ELF-1 (cell line): ENCODE results near the gene MARCHF4.
"Not testable (repeated sequence)": the region's sequence is repeated elsewhere in the genome, so short reads cannot be mapped to it uniquely, and the experiment has no call there.

Experiments
- DNase-seq: peaks from one replicate; pipeline ENCODE4 v3.0.0-alpha.2; 2016; ENCODE audit warnings: low read depth, low spot score

Gene MARCHF4

DNA sequence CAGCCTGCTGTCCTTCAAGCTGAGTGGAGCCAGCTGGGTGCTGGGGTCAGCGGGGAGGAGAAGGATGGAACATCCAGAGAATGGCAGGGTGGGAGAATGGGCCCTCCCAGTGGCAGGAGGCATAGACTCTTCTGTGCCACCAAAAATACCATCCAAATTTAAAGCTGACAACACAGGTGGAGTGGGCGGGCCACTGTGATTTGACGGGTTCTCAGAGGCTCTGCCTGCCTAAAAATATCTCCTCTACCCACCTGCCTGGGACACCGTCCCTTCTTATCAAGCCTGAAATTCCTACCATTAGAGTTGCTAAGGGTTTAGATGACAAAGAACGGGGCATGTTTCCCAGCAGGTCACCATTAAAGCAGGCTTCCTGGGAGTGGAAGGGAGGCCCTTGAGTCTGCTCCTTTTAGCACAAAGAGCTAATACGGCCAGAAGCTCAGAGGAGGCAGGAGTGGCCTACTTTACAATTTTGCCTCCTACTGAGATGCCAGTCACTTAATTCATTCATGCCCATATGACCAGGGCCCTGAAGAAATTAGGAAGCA lies 19.8 kb upstream of the MARCHF4 start:
- DNase-seq = no peak

DNA sequence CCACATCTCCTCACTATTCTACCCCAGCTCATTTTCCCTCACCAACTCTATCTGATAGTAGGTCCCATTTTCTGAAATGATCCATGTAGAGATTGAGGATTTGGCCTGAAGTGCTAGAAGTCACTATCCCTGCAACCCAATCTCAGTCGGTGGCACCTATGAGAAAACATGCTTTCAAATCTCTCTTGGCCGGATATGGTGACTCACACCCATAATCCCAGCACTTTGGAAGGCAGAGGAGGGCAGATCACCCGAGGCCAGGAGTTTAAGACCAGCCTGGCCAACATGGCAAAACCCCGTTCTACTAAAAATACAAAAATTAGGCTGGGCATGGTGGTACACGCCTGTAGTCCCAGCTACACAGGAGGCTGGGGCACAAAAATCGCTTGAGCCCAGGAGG lies 19.1 kb upstream of the MARCHF4 start:
- DNase-seq = peak; percentile 11

DNA sequence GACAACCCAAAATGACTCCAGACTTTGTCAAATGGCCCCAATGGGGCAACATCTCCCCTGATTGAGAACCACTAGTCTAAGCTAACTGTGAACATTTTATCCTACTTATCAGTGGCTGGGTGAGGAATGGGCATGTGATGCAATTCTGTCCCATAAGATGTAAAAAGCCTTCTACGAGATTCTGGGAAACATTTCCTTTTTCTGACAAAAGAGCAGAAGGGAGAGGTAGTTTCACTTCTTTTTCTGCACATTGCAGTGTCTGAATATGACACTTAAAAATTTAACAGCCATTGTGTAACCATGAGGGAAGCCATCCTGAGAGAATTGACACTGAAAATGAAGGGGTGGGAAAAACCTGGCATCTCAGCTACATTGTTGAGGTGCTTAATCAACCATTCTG lies 17.3 kb upstream of the MARCHF4 start:
- DNase-seq = no peak

DNA sequence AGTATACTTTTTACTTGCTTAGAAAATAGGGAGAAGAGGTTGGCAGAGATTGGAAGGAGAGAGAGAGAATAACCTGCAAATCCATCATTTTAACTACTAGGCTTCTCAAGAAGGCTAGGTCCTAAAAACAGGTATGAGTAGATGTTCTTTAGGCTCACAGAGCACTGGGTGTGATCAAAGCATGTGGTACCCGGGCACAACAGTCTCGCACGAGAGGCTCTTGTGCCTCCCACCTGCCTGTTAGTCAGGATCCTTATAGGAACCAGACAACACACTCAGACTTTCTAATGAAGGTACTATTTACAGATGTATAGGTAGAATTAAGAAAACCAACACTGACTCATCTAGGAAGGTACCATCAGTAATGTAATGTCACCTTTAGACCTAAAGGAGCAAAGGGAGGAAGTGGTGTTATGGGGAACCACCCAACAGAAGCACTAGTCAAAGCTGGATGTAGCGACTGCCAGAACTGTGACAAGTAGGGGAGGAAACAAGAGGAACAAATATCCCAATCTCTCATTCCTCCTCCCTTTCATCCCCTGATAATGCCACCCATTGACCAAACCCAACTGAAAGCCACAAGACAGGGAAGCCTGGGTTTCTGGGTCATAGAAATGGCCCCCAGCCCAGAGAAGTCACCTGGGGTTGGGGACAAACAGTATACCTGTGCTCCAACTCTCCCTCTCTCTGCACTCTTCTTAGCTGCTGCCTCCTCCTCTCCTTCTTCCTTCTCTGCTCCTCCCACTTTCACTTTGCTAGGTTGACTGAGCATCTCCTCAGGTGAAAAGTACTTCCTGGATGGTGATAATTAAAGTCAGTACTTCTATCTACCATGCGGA lies 16.0 kb upstream of the MARCHF4 start:
- DNase-seq = no peak

DNA sequence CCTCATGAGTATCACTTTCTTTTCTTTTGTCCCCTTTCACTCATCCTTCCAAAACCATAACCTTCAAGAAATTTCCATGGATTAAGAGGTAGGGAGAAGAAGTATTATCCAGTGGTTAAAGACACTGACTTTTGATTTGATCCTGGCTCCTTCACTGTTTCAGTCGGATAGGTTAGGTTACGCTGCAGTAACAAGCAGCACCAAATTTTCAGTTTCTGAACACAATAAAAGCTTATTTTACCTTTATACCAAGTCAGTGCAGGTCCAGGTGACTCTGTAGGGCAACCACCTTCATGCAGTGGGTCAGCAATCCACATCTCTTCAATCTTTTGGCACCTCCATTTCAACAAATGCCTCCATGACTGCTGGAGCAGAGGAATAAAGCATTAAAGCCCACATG lies 15.0 kb upstream of the MARCHF4 start:
- DNase-seq = no peak

DNA sequence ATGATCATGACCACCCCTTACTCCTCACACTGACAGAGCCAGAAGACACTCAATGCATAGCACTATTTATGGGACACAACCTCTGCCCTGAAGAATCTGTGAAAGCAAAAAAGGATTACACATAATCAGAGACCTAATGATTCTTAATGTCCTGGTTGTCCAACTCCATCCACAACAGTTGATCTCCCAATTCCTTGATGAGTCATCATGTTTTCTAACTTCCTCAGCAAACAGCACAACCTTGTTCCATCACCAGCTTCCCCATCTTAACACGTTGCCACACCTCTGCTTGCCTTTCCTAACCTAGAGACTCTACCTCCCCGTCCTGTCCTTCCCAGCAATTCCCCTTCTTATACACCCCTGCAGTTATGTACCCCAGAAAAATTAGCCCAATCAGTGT lies 13.2 kb upstream of the MARCHF4 start:
- no peak for DNase-seq

DNA sequence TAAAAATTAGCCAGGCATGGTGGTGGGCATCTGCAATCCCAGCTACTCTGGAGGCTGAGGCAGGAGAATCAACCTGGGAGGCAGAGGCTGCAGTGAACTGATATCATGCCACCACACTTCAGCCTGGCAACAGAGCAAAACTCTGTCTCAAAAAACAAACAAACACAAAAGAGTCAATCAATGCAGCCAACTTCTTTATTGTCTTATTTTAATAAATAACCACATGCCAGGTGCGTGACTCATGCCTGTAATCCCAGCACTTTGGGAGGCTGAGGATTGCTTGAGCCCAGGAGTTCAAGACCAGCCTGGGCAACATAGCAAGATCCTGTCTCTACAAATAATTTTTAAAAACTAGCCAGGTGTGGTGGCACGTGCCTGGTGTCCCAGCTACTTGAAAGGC lies 12.1 kb upstream of the MARCHF4 start:
- DNase-seq = not testable (repeated sequence)

DNA sequence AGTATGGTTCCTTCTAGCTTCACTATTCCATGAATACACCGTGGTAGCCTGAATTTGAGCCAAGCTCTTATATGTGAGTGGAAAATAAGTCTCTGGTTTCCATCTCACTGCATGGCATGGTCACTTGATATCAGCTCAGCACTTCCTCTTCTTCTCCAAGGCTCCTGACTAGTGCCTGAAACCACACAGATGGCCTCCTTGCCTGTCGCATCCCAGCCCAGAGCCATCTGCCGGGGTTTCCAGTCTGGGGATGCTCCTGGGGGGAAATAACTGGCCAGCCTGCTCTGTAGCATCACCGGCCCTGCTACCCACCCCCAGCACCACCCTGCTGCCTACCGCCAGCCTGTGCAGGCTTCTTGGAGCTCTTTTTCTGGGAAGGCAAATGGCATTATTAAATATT lies 7.7 kb upstream of the MARCHF4 start:
- DNase-seq = no peak

DNA sequence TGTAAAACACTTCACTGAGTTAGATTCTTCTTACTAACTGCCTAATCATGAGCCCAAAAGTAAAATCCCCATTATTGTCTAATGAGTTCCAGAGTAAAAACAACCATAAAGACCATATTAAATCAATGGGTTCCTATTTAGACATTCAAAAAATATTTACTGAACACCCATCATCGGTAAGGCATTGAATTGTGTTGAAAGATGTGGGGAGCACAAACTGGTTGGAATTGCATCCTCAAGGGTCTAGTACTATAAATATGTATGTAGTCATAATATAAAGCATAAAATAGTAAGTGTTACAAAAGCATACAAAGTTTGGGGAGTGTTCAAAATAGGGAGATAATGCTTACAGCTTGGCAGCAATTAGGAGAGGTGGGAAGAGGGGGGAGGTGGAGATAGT lies 3.0 kb upstream of the MARCHF4 start:
- no peak for DNase-seq

DNA sequence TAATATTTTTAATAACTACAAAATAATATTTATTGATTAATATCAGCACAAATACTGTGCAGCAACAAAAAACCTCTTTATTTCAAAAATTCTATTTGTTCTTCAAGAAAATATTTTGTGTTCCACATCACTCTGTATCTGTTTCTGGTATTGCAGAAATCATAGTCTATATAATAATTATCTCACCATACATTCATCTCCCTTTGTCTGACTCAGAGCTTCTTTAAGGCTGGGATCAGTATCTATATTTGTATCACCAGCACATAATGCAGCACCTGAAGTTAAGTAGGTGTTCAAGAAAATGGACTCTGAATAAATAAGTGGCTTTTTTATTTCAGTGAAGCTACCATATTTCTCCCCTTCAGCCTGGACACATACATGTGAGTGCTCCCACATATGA lies 1.6 kb upstream of the MARCHF4 start:
- no peak for DNase-seq

DNA sequence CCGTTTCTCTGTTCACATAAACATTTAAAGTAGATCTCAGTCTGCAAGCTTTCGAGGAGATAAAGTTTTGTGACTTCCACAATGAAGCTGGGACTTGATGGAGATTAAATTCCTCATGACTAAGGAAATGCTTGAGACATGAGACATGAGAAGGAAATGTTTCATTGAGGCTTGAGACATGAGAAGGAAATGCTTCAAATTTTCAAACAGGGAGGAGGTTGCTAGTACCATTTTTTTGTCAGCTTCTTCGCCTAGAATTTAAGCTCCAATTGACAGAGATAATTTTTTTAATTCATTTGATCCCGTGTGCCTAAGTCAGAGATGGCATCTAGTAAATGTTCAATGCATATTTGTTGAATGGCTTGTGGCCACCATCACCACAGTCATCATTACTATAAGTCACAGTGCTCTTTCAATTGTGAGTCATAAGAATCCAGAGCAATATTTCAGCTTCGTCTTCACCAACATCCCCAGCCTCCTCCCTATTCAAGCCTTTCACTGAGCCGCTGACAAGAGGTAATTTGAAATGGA lies 543 bp upstream of the MARCHF4 start:
- DNase-seq = no peak

DNA sequence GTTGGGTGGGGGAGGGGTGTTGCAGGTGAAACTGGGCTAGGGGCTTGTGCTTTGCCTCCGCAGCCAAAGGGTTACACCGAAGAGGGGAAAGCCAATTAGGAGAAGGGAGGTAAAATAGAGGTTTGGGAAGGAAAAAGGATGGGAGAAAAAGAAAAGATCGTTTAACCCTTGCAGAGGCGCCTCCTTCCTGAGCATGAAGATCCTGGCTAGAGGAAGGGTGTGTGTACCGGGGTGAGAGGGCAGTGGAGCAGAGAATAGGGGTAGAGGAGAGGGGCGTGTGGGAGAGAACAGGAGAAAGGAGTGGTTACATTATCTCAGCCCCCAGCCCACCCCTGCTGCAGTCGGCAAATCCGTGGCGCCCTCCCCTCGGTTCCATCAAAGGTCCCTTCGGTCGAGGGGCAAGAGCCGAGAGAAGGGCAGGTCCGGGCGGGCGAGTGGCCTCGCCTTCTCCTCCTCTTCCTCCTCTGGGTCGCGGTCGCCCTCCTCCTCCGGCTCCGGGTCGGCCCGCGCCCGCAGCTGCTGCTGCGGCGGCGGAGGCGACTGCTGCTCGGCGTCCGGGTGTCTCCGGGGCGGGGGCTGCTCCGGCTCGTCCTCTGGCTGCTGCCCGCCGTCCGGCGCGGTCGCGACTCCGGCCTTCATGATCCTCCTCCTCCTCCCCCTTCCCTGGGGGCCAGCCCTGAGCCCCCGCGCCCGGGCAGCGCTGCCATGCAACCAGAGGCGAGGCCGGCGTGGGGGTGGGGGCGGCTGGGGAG lies 1.1 kb downstream of the MARCHF4 start:
- peak; percentile 30 for DNase-seq

DNA sequence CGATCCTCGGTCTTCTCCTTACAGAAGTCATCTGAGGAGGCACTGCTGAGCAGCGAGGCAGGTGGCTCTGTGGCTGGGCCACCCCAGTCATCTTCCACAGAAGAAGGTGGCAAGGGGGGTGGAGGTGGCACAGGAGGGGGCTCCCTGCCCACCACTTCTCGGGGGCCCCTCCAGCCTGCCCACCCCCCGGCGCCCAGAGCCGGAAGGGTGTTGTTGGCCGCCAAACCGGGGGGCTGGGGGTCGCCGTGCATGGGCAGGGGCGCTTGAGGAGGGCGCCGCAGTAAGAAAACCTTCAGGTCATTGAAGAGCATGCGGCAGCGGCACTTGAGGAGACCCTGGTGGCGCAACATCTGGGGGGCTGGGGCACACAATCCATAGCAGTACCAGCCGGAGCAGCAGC lies 2.5 kb downstream of the MARCHF4 start:
- no peak for DNase-seq

DNA sequence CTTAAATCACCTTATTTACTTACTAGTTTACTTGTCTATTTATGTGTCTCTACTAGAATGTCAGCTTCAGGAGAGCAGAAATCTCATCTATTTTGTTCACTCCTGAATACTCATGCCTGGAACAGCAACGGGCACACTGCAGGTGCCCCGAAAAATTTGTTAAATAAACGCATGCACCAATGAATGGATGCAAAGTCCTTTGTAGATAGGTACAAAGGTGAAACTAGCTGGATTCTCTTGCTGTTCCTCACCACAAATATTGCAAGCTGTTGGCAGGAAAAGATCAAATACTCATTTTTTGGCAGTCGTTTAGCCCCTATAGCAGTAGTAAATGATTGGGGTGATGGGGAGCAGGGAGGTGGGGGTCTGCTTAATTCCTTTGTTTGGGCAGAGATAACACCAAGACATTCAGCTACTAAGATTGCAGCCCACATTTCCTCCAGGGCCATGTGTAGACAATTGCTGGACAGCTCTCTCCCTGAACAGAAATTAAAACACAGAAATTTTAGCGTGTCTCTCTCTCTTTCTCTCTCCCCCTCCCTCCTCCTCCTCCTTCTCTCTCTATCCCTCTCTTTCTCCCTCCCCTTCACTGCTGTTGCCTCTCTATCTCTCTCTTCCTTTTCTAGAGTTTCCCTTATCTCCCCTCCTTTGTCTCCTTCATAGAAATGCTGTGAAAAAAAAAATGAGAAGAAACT lies 5.4 kb downstream of the MARCHF4 start:
- no peak for DNase-seq

DNA sequence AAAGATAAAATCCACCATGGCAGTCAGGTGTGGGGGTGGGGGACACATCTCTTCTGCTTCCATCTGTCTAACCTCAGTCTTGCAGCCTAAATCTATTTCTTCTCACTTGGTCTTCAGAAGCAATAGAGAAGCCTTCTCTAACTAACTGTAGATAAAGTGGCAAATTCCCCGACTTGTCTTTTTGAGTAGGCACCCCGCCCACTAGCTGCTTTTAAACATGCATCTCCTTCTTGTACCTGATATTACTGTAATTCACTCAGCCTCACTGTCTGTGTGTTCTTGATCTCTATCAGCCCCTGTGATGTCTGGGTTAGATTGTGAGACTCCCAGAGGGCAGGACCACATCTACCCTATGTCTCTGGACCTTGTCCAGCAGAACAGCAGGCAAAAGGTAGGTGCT lies 6.8 kb downstream of the MARCHF4 start:
- DNase-seq = no peak

DNA sequence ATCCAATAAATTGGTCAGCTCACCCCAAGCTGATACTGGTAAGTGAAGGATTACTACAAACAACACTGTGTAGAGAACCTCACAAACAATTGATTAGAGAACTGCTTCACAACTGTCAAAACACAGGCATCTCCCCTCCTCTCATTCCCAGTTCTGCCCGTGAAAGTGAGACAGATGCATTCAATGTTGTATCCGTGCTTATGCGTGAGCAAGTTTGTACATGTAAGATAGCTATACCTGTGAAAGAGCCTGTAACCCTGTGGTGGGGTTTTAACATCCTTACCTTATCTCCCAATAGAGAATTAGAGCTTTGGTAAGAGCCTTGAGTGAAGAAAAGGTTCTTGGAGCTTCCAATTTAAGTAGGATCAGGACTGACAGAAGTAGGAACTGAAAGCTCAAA lies 9.1 kb downstream of the MARCHF4 start:
- no peak for DNase-seq

DNA sequence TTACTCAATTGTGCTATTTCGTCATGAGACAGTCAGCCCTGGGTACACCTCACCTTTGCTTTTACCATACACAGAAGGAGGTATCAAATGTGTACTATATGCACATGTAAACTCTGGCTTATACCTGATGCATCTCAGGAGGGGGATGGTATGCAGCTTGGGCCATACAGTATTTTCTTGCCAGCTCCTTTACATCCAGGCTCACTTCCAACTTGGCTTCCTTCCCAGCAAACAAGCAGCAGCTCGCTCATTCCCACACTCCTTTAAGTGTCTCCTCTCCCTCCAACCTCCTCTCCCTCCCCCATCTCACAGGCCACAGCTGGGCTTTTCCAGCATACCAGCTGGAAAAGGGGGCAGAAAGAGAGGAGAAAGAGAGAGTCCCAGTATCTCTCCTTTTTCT lies 9.6 kb downstream of the MARCHF4 start:
- DNase-seq = no peak

DNA sequence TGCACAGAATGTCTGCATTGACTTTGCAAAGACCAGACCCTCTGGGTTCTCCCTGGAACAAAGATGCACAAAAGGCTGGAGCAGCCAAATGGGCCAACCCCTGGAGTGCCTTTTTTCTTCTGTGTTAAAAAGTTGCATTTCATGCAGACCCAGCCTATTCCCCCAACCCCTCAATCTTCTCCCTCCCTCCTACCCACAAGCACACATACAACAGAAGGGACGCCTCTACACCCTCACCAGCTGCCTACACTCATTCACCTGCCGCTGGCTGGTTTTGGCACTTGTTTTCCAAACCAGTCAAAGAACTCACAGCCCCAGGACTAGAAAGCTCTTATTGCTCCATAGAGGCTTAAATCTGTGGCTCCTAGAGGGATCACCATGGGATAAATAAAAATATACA lies 16.6 kb downstream of the MARCHF4 start:
- DNase-seq = no peak

DNA sequence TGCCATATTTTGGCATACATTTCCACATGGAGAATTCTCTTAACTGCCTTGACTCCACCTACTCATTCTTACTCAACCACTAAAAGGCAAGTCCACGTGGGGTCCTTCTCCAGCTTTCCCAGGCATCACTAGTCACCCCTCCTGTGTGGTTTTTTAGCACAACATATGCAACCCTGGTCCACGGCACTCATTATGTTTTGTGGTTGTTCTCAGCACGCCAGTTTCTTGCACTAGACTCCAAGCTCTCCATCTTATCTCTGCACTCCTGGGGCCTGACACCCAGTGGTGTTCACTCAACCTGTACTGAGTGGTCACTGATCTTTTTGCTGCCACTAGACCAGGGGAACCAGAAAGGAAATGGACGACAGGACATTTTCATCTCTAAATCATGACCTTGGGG lies 18.0 kb downstream of the MARCHF4 start:
- DNase-seq = no peak

DNA sequence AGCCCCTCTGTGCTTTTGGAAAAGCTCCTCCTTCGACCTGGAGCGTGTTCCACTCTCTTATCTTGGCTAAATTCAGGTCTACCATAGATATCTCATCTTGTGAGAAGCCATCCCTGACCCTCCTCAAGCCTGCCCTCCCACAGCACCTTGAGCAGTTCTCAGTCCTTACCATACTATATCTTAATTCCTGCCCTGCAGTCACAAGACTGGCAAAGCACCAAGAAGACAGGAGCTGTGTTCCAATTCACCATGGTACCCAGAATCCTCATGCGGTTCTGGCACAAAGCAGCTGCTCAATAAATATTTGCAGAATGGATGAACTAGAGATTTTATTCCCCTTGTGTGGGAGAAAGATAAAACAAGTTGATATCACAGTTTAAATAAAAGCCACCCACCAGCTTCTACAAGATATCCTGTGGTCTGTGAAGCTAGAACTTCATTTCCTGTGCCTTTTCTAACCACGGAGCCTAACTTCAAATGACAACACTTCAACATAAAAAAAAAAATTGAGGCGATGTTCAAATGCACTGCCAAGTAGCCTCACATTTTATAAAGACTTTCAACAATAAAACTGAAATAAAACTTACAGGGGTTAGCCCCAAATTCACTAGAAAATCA lies 19.5 kb downstream of the MARCHF4 start:
- no peak for DNase-seq

DNA sequence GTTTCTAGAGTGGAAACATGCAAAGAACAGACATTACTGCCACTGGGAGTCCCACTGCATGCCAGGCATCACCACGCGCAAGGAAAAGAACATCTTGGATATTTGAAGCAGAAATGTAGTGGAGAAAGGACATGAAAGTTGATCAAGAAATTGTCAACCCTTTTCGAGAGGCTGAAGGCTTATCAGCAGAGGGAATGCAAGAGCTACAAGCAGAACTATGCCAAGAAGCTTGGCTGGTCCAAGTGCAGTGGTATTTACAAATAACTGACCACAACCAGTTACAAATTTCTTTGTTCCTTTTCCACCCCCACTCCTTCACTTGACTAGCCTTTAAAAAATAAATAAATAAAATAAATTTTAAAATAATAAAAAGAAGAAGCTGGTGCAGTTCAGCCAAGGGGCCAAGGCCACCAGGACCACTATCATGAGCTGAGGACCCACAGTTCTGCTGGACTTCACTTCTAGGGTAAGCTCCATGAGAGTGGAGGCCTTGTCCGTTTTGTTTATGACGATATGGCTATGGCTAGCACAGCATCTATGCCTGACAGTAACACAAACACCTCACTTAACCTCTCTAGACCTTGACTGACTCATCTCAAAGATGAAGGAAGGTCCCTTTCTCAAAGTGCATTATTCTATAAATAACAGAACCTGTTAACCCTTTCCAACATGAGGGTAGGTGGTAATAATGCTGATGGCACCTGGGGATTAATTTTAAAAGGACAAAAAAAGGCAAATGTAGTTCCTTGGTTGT lies 20.9 kb downstream of the MARCHF4 start:
- DNase-seq = no peak
